Smooth muscle cell (in vitro differentiated cells): Measurements from ENCODE around the gene NDUFS8. TPM values are rescaled to one million over a fixed set of nuclear protein-coding genes. Genes with fewer than 3 reads are reported as not detected.

Experiments
- DNase-seq: peaks from one replicate; lab custom pipeline; 2025; ENCODE audit not compliant: unreplicated experiment; lab: John Stamatoyannopoulos, UW
- H2AFZ ChIP-seq: fragments of 200-600 bp; sonication (generic); 2 replicates; pipeline ENCODE4 v1.6.0; 2016; ENCODE audit warnings: antibody characterized with exemption, low read depth, mild to moderate bottlenecking
- H3F3A ChIP-seq: fragments of 200-600 bp; sonication (generic); 2 replicates; pipeline ENCODE4 v1.6.0; 2017; ENCODE audit warnings: antibody characterized with exemption, low read depth
- H3K27ac ChIP-seq: fragments of 200-600 bp; sonication (generic); 2 replicates; pipeline ENCODE4 v1.5.1; 2016; ENCODE audit warnings: low read depth, mild to moderate bottlenecking
- H3K27me3 ChIP-seq: fragments of 200-600 bp; sonication (generic); 2 replicates; pipeline ENCODE4 v1.6.1; 2016; ENCODE audit warnings: low read depth, mild to moderate bottlenecking
- H3K36me3 ChIP-seq: fragments of 200-600 bp; sonication (generic); 2 replicates; pipeline ENCODE4 v1.5.1; 2016; ENCODE audit warnings: low read depth
- H3K4me1 ChIP-seq: fragments of 200-600 bp; sonication (generic); 2 replicates; pipeline ENCODE4 v1.5.1; 2016; ENCODE audit warnings: low read depth
- H3K4me2 ChIP-seq: fragments of 200-600 bp; sonication (generic); 2 replicates; pipeline ENCODE4 v1.6.0; 2016; ENCODE audit warnings: mild to moderate bottlenecking
- H3K4me3 ChIP-seq: fragments of 200-600 bp; sonication (generic); 2 replicates; pipeline ENCODE4 v1.5.1; 2016; ENCODE audit warnings: mild to moderate bottlenecking
- H3K79me2 ChIP-seq: fragments of 200-600 bp; sonication (generic); 2 replicates; pipeline ENCODE4 v1.6.0; 2016; ENCODE audit warnings: low read depth, mild to moderate bottlenecking
- H3K9ac ChIP-seq: fragments of 200-600 bp; sonication (generic); 2 replicates; pipeline ENCODE4 v1.6.0; 2016; ENCODE audit warnings: low read depth
- H3K9me3 ChIP-seq: fragments of 200-600 bp; sonication (generic); replicated peaks from 2 replicates; pipeline ENCODE4 v1.5.1; 2016; ENCODE audit warnings: low read depth
- H4K20me1 ChIP-seq: fragments of 200-600 bp; sonication (generic); 2 replicates; pipeline ENCODE4 v1.6.0; 2016; ENCODE audit warnings: low read depth
- WGBS: methylation state at CpG from one replicate; pipeline ENCODE4 v1.1.7; 2016; ENCODE audit warnings: low lambda C conversion rate; 5-methylcytosine and 5-hydroxymethylcytosine counted together
- polyA plus RNA-seq: library from polyadenylated mRNA; unstranded; fragments of >200 nt; fragmentation: Nextera tagmentation; extraction: Ambion mirVana; gene quantifications from 2 replicates; pipeline ENCODE4 v1.2.1, GENCODE V29; 2016
- total RNA-seq: library from RNA; depleted of rRNA; stranded (reverse); fragments of >200 nt; gene quantifications from 2 replicates; pipeline ENCODE4 v1.2.3, GENCODE V29; 2014
- TF ChIP-seq, protein P1 (sequence below): fragments of 200-600 bp; sonication (generic); IDR thresholded peaks from 2 replicates; pipeline ENCODE4 v1.5.1; 2017; ENCODE audit warnings: borderline replicate concordance, mild to moderate bottlenecking, antibody characterized with exemption; ENCODE audit not compliant: insufficient read depth, poor library complexity, severe bottlenecking

NDUFS8 gene
- total and polyA plus RNA-seq, 2 experiments from 2014 or later: 165 to 314 TPM

DNA sequence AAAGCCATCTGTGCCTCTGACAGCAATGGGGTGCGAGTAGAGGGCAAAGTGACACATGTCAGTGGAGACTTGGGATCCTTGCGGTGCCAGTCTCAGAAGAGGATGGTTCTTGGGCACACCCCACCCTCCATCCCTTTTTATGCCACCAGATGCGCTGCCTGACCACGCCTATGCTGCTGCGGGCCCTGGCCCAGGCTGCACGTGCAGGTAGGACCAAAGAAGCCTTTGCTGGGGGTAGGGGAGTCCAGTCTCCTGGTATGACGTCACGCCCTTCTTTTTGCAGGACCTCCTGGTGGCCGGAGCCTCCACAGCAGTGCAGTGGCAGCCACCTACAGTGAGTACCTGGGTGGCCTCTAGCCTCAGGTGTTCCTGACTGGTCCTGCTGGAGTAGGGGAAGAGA is 1.5 kb downstream of the NDUFS8 start:
- TF ChIP-seq, protein P1, sequence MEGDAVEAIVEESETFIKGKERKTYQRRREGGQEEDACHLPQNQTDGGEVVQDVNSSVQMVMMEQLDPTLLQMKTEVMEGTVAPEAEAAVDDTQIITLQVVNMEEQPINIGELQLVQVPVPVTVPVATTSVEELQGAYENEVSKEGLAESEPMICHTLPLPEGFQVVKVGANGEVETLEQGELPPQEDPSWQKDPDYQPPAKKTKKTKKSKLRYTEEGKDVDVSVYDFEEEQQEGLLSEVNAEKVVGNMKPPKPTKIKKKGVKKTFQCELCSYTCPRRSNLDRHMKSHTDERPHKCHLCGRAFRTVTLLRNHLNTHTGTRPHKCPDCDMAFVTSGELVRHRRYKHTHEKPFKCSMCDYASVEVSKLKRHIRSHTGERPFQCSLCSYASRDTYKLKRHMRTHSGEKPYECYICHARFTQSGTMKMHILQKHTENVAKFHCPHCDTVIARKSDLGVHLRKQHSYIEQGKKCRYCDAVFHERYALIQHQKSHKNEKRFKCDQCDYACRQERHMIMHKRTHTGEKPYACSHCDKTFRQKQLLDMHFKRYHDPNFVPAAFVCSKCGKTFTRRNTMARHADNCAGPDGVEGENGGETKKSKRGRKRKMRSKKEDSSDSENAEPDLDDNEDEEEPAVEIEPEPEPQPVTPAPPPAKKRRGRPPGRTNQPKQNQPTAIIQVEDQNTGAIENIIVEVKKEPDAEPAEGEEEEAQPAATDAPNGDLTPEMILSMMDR: no peak
- no peak overlapping the region for H3K9ac ChIP-seq
- 83% methylated on average over 9 of the region's 9 CpGs for WGBS
- H4K20me1 ChIP-seq: no peaks in the 10 kb centered on the region
- no peak for DNase-seq
- peaks cover 17% of the 10 kb centered on the region for H3K4me1 ChIP-seq
- no peaks in the 10 kb centered on the region for H3K27me3 ChIP-seq
- H2AFZ ChIP-seq: no peak overlapping the region
- H3K4me2 ChIP-seq: peak overlapping the region; percentile 94
- H3K9me3 ChIP-seq: no peaks in the 10 kb centered on the region
- H3K27ac ChIP-seq: no peak overlapping the region
- no peak overlapping the region for H3K4me3 ChIP-seq
- H3F3A ChIP-seq: peaks cover 11% of the 10 kb centered on the region
- no peaks in the 10 kb centered on the region for H3K36me3 ChIP-seq
- H3K79me2 ChIP-seq: peaks cover 16% of the 10 kb centered on the region

DNA sequence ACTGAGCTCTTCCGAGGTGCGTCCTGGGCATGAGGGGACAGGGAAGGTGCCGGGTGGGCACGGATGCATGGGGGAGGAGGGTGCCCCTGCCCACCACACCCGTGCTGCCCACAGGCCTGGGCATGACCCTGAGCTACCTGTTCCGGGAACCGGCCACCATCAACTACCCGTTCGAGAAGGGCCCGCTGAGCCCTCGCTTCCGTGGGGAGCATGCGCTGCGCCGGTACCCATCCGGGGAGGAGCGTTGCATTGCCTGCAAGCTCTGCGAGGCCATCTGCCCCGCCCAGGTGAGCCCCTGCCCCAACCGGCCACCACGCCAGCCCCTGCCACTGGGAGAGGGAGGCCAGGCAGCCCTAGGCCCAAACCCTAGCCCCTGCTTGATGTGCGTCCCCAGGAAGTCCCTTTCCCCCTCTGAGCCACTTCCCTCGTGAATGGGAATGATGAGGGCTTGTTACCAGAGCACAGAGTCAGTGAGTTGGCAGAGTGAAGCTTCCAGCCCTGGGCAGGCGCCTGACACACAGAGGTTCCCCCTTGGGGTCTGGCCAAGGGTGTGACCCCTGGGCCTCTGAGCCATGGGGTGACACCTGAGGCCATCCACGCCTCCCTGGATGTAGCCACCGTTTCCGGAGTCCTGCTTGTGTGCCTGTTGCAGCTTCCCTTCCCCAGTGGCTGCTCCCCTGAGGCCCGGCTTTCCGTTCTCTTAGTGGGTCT is 2.7 kb downstream of the NDUFS8 start:
- Histone ChIP-seq H3K79me2 (peaks cover 16% of the 10 kb centered on the region), H3K9ac (no peak overlapping the region), H2AFZ (no peak overlapping the region), H3K27me3 (no peaks in the 10 kb centered on the region), H3K4me3 (no peak overlapping the region), H4K20me1 (no peaks in the 10 kb centered on the region), H3K27ac (no peak overlapping the region), H3F3A (peaks cover 11% of the 10 kb centered on the region), H3K36me3 (no peaks in the 10 kb centered on the region), H3K4me2 (no peak overlapping the region), H3K9me3 (no peaks in the 10 kb centered on the region), H3K4me1 (peaks cover 17% of the 10 kb centered on the region)
- DNase-seq: no peak
- WGBS: 97% methylated on average over 25 of the region's 29 CpGs
- TF ChIP-seq, protein P1: no peak

- Histone ChIP-seq H3F3A (peaks cover 11% of the 10 kb centered on the region), H3K9ac (no peak overlapping the region), H3K4me3 (no peak overlapping the region), H3K9me3 (no peaks in the 10 kb centered on the region), H3K36me3 (no peaks in the 10 kb centered on the region), H3K4me1 (peaks cover 16% of the 10 kb centered on the region), H3K4me2 (no peak overlapping the region), H2AFZ (no peak overlapping the region), H4K20me1 (no peaks in the 10 kb centered on the region), H3K79me2 (peaks cover 16% of the 10 kb centered on the region), H3K27ac (no peak overlapping the region), H3K27me3 (no peaks in the 10 kb centered on the region)
- TF ChIP-seq, protein P1: no peak
- WGBS: 95% methylated on average over 12 of the region's 12 CpGs
- DNase-seq: no peak
Measured at GRCh38 chr11:68033708-68034045, 3.2 kb downstream of the NDUFS8 start.
